HEK293 (cell line): Measurements from ENCODE around the gene AGAP1.

Experiments used
- CTCF ChIA-PET: fragments of 350-600 bp; formaldehyde crosslinking; extraction: SDS; loops from one replicate; lab custom pipeline; 2021; ENCODE audit warnings: antibody characterized with exemption; lab: Yijun Ruan, JAX
- POLR2A ChIA-PET: fragments of 300-600 bp; formaldehyde crosslinking; extraction: SDS; loops from one replicate; lab custom pipeline; 2020; ENCODE audit warnings: antibody characterized with exemption, inconsistent platforms; lab: Yijun Ruan, JAX
- H3K27ac ChIP-seq: fragments of 200-500 bp; sonication (Bioruptor generic); 2 replicates; pipeline ENCODE4 v1.5.1; 2014; ENCODE audit warnings: low read depth, low read length, control low read depth, inconsistent platforms; ENCODE audit errors: extremely low read depth
- H3K36me3 ChIP-seq, 2 experiments: fragments of 200-500 bp in 1 of 2; sonication (Bioruptor generic) in 1 of 2; 1 replicate in 1 of 2; 2 replicates in 1 of 2; pipeline ENCODE4 v1.5.1; 2014 to 2017; ENCODE audit warnings: inconsistent platforms in 2 of 2, low read length in 2 of 2; ENCODE audit not compliant: control insufficient read depth in 2 of 2, insufficient read depth in 1 of 2
- H3K4me1 ChIP-seq: fragments of 200-500 bp; sonication (Bioruptor generic); 2 replicates; pipeline ENCODE4 v1.5.1; 2014; ENCODE audit warnings: mild to moderate bottlenecking, low read length, inconsistent platforms; ENCODE audit not compliant: control insufficient read depth, insufficient read depth
- H3K4me3 ChIP-seq: 2 replicates; pipeline ENCODE4 v1.5.1; 2011; ENCODE audit warnings: low read depth, mild to moderate bottlenecking, control low read depth, low read length, moderate library complexity
- H3K9me3 ChIP-seq: fragments of 200-500 bp; sonication (Bioruptor generic); 2 replicates; pipeline ENCODE4 v1.5.1; 2014; ENCODE audit warnings: low read depth, low read length, inconsistent platforms; ENCODE audit not compliant: control insufficient read depth, insufficient read depth
- ZBTB21 ChIP-seq: fragments of 450-650 bp; formaldehyde crosslinking; IDR thresholded peaks from 2 replicates; pipeline ENCODE4 v1.5.1; 2017; ENCODE audit warnings: missing biosample characterization, missing genetic modification characterization
- ZBTB7A ChIP-seq: fragments of 450-650 bp; formaldehyde crosslinking; IDR thresholded peaks from 2 replicates; pipeline ENCODE4 v1.5.1; 2016; ENCODE audit warnings: low read depth, missing biosample characterization, missing genetic modification characterization
- ZFP37 ChIP-seq: fragments of 450-650 bp; formaldehyde crosslinking; IDR thresholded peaks from 2 replicates; pipeline ENCODE4 v1.5.1; 2016; ENCODE audit warnings: missing biosample characterization, missing genetic modification characterization
- ZNF132 ChIP-seq: fragments of 450-650 bp; formaldehyde crosslinking; IDR thresholded peaks from 2 replicates; pipeline ENCODE4 v1.5.1; 2017; ENCODE audit warnings: missing biosample characterization, missing genetic modification characterization, borderline replicate concordance
- ZNF223 ChIP-seq: fragments of 450-650 bp; formaldehyde crosslinking; IDR thresholded peaks from 2 replicates; pipeline ENCODE4 v1.5.1; 2016; ENCODE audit warnings: missing biosample characterization, missing genetic modification characterization
- ZNF266 ChIP-seq: fragments of 450-650 bp; formaldehyde crosslinking; IDR thresholded peaks from 2 replicates; pipeline ENCODE4 v1.5.1; 2016; ENCODE audit warnings: missing biosample characterization, missing genetic modification characterization, low read depth
- ZNF501 ChIP-seq: fragments of 450-650 bp; formaldehyde crosslinking; IDR thresholded peaks from 2 replicates; pipeline ENCODE4 v1.5.1; 2016; ENCODE audit warnings: missing biosample characterization, missing genetic modification characterization
- ZNF510 ChIP-seq: fragments of 450-650 bp; formaldehyde crosslinking; IDR thresholded peaks from 2 replicates; pipeline ENCODE4 v1.5.1; 2018; ENCODE audit warnings: mild to moderate bottlenecking, missing genetic modification characterization, missing biosample characterization; ENCODE audit not compliant: insufficient replicate concordance
- ZNF544 ChIP-seq: fragments of 450-650 bp; formaldehyde crosslinking; IDR thresholded peaks from 2 replicates; pipeline ENCODE4 v1.5.0; 2017; ENCODE audit warnings: missing biosample characterization, missing genetic modification characterization
- ZNF555 ChIP-seq: fragments of 450-650 bp; formaldehyde crosslinking; conservative IDR thresholded peaks from 2 replicates; pipeline ENCODE4 v1.5.1; 2017; ENCODE audit warnings: missing biosample characterization, mild to moderate bottlenecking, missing genetic modification characterization, inconsistent platforms
- ZNF660 ChIP-seq: fragments of 450-650 bp; IDR thresholded peaks from 2 replicates; pipeline ENCODE4 v1.5.1; 2018; ENCODE audit warnings: missing biosample characterization, mild to moderate bottlenecking, missing genetic modification characterization
- ZNF768 ChIP-seq: fragments of 450-650 bp; formaldehyde crosslinking; IDR thresholded peaks from 2 replicates; pipeline ENCODE4 v1.5.1; 2018; ENCODE audit warnings: missing biosample characterization, mild to moderate bottlenecking, missing genetic modification characterization
- ZNF785 ChIP-seq: fragments of 450-650 bp; formaldehyde crosslinking; IDR thresholded peaks from 2 replicates; pipeline ENCODE4 v1.5.1; 2016; ENCODE audit warnings: missing biosample characterization, missing genetic modification characterization
- ZNF792 ChIP-seq: fragments of 450-650 bp; formaldehyde crosslinking; IDR thresholded peaks from 2 replicates; pipeline ENCODE4 v1.5.1; 2016; ENCODE audit warnings: missing biosample characterization, missing genetic modification characterization
- ZSCAN16 ChIP-seq: fragments of 450-650 bp; formaldehyde crosslinking; IDR thresholded peaks from 2 replicates; pipeline ENCODE4 v1.5.1; 2016; ENCODE audit warnings: missing biosample characterization, missing genetic modification characterization
- TF ChIP-seq, protein P1 (sequence below): fragments of 450-650 bp; IDR thresholded peaks from 2 replicates; pipeline ENCODE4 v1.5.1; 2018; ENCODE audit warnings: missing biosample characterization, missing genetic modification characterization
- TF ChIP-seq, protein P2 (sequence below): fragments of 450-650 bp; formaldehyde crosslinking; IDR thresholded peaks from 2 replicates; pipeline ENCODE4 v1.5.1; 2016; ENCODE audit warnings: missing biosample characterization, missing genetic modification characterization
- TF ChIP-seq, protein P3 (sequence below): fragments of 450-650 bp; formaldehyde crosslinking; IDR thresholded peaks from 2 replicates; pipeline ENCODE4 v1.5.1; 2016; ENCODE audit warnings: missing biosample characterization, missing genetic modification characterization
- TF ChIP-seq, protein P4 (sequence below): fragments of 450-650 bp; formaldehyde crosslinking; IDR thresholded peaks from 2 replicates; pipeline ENCODE4 v1.5.1; 2016; ENCODE audit warnings: missing biosample characterization, missing genetic modification characterization
- TF ChIP-seq, protein P5 (sequence below): fragments of 450-650 bp; formaldehyde crosslinking; IDR thresholded peaks from 2 replicates; pipeline ENCODE4 v1.5.1; 2016; ENCODE audit warnings: missing biosample characterization, missing genetic modification characterization
- TF ChIP-seq, protein P6 (sequence below): fragments of 450-650 bp; formaldehyde crosslinking; IDR thresholded peaks from 2 replicates; pipeline ENCODE4 v1.5.1; 2016; ENCODE audit warnings: missing biosample characterization, missing genetic modification characterization
- TF ChIP-seq, protein P7 (sequence below): sonication (generic); formaldehyde crosslinking; IDR thresholded peaks from 2 replicates; pipeline ENCODE4 v1.8.1; 2022; ENCODE audit warnings: mild to moderate bottlenecking, moderate library complexity, missing genetic modification reagents

Gene AGAP1

DNA sequence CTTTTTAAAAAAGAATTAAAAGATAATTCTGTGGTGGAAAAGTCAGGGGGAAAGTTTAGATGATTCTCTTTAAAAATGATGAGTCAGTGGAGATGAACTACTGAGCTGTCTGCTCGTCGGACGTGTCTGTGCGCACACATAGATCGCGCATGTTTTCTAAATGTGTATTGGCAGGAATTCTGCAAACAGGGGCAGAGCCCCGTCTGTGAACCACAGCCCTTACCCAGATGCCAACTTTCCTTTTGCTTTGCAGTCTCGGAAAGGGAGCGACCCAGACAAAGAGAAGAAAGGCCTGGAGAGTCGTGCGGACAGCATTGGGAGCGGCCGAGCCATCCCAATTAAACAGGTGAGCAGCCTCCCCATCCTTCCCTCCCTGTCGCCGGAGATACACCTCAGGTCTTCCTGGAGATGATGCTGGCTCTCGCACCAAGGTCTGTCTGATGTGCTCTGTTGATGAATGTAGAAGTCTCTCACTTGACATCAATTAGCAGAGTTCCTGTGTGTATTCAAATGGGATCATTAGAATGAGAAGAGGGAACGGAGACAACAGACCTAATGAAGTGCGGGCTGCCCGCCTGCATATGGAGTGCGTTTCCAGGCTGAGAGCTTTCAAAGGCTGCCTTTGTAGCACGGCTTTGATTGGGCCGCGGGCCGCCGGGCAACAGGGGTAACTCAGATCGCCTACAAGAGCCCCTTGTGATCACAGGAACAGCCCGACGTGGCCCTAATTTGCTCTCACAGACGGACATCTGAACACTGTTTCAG is 313.3 kb downstream of the AGAP1 start:
- H3K4me1 ChIP-seq = no peaks in the 10 kb centered on the region
- CTCF ChIA-PET = interaction anchor here (0.7 kb wide), 1 partner anchor 28 kb away, joined by 3 read pairs; no protein-coding TSS in a partner anchor
- H3K27ac ChIP-seq = no peak overlapping the region
- H3K4me3 ChIP-seq = no peak overlapping the region
- peaks cover 0 to 56% of the 10 kb centered on the region in 2 experiments; a peak in 1 of 3 replicates for H3K36me3 ChIP-seq
- POLR2A ChIA-PET = no interaction called here
- no peaks in the 10 kb centered on the region for H3K9me3 ChIP-seq
- TF ChIP-seq ZNF510 (tag by site-specific recombination) = no peak
- TF ChIP-seq ZSCAN16 (tag by site-specific recombination) = no peak
- TF ChIP-seq ZNF223 (tag by site-specific recombination) = no peak
- no peak for TF ChIP-seq ZNF266 (tag by site-specific recombination)
- TF ChIP-seq, protein P1, sequence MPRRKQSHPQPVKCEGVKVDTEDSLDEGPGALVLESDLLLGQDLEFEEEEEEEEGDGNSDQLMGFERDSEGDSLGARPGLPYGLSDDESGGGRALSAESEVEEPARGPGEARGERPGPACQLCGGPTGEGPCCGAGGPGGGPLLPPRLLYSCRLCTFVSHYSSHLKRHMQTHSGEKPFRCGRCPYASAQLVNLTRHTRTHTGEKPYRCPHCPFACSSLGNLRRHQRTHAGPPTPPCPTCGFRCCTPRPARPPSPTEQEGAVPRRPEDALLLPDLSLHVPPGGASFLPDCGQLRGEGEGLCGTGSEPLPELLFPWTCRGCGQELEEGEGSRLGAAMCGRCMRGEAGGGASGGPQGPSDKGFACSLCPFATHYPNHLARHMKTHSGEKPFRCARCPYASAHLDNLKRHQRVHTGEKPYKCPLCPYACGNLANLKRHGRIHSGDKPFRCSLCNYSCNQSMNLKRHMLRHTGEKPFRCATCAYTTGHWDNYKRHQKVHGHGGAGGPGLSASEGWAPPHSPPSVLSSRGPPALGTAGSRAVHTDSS = no peak
- TF ChIP-seq, protein P2, sequence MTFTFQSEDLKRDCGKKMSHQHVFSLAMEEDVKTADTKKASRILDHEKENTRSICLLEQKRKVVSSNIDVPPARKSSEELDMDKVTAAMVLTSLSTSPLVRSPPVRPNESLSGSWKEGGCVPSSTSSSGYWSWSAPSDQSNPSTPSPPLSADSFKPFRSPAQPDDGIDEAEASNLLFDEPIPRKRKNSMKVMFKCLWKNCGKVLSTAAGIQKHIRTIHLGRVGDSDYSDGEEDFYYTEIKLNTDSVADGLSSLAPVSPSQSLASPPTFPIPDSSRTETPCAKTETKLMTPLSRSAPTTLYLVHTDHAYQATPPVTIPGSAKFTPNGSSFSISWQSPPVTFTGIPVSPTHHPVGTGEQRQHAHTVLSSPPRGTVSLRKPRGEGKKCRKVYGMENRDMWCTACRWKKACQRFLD = no peak
- no peak for TF ChIP-seq ZNF544 (tag by site-specific recombination)

DNA sequence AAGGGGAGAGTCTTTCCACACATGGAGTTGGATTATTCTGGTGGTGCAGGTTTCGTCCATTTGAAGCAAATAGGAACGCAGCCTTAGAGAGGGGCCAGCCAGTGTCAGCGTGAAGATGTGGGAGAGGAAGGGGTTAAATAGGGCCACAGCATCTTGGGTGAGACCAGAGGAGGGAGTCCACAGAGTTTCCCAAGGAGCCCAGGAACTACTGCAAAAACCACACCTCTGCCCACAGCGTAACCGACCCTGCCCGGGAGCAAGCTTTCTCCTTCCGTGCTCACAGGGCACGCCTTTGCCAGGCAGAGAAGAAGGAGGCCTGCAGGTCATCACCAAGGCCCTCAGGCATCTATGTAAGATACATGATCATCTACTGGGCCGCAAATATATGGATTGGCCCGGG is 314.5 kb downstream of the AGAP1 start:
- ChIA-PET POLR2A (no interaction called here), CTCF (no interaction called here)
- Histone ChIP-seq H3K36me3 (peaks cover 0 to 65% of the 10 kb centered on the region in 2 experiments; a peak in 1 of 3 replicates), H3K4me1 (no peaks in the 10 kb centered on the region), H3K9me3 (no peaks in the 10 kb centered on the region), H3K27ac (no peak overlapping the region), H3K4me3 (no peak overlapping the region)
- no peak for TF ChIP-seq ZNF555 (tag by site-specific recombination)
- TF ChIP-seq ZNF660 = no peak
- no peak for TF ChIP-seq ZNF792 (tag by site-specific recombination)
- TF ChIP-seq, protein P3, sequence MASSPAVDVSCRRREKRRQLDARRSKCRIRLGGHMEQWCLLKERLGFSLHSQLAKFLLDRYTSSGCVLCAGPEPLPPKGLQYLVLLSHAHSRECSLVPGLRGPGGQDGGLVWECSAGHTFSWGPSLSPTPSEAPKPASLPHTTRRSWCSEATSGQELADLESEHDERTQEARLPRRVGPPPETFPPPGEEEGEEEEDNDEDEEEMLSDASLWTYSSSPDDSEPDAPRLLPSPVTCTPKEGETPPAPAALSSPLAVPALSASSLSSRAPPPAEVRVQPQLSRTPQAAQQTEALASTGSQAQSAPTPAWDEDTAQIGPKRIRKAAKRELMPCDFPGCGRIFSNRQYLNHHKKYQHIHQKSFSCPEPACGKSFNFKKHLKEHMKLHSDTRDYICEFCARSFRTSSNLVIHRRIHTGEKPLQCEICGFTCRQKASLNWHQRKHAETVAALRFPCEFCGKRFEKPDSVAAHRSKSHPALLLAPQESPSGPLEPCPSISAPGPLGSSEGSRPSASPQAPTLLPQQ (tag by site-specific recombination) = no peak
- TF ChIP-seq ZBTB7A = no peak
- TF ChIP-seq ZNF785 (tag by site-specific recombination) = no peak
- TF ChIP-seq, protein P4, sequence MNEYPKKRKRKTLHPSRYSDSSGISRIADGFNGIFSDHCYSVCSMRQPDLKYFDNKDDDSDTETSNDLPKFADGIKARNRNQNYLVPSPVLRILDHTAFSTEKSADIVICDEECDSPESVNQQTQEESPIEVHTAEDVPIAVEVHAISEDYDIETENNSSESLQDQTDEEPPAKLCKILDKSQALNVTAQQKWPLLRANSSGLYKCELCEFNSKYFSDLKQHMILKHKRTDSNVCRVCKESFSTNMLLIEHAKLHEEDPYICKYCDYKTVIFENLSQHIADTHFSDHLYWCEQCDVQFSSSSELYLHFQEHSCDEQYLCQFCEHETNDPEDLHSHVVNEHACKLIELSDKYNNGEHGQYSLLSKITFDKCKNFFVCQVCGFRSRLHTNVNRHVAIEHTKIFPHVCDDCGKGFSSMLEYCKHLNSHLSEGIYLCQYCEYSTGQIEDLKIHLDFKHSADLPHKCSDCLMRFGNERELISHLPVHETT (tag by site-specific recombination) = no peak
- TF ChIP-seq ZNF768 (tag by site-specific recombination) = no peak
- TF ChIP-seq, protein P5, sequence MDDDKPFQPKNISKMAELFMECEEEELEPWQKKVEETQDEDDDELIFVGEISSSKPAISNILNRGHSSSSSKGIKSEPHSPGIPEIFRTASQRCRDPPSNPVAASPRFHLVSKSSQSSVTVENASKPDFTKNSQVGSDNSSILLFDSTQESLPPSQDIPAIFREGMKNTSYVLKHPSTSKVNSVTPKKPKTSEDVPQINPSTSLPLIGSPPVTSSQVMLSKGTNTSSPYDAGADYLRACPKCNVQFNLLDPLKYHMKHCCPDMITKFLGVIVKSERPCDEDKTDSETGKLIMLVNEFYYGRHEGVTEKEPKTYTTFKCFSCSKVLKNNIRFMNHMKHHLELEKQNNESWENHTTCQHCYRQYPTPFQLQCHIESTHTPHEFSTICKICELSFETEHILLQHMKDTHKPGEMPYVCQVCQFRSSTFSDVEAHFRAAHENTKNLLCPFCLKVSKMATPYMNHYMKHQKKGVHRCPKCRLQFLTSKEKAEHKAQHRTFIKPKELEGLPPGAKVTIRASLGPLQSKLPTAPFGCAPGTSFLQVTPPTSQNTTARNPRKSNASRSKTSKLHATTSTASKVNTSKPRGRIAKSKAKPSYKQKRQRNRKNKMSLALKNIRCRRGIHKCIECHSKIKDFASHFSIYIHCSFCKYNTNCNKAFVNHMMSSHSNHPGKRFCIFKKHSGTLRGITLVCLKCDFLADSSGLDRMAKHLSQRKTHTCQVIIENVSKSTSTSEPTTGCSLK (tag by site-specific recombination) = no peak
- no peak for TF ChIP-seq ZNF501 (tag by site-specific recombination)
- TF ChIP-seq, protein P6, sequence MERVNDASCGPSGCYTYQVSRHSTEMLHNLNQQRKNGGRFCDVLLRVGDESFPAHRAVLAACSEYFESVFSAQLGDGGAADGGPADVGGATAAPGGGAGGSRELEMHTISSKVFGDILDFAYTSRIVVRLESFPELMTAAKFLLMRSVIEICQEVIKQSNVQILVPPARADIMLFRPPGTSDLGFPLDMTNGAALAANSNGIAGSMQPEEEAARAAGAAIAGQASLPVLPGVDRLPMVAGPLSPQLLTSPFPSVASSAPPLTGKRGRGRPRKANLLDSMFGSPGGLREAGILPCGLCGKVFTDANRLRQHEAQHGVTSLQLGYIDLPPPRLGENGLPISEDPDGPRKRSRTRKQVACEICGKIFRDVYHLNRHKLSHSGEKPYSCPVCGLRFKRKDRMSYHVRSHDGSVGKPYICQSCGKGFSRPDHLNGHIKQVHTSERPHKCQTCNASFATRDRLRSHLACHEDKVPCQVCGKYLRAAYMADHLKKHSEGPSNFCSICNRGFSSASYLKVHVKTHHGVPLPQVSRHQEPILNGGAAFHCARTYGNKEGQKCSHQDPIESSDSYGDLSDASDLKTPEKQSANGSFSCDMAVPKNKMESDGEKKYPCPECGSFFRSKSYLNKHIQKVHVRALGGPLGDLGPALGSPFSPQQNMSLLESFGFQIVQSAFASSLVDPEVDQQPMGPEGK (tag by site-specific recombination) = no peak
- no peak for TF ChIP-seq ZFP37 (tag by site-specific recombination)
- TF ChIP-seq ZNF132 (tag by site-specific recombination) = no peak
- TF ChIP-seq, protein P7, sequence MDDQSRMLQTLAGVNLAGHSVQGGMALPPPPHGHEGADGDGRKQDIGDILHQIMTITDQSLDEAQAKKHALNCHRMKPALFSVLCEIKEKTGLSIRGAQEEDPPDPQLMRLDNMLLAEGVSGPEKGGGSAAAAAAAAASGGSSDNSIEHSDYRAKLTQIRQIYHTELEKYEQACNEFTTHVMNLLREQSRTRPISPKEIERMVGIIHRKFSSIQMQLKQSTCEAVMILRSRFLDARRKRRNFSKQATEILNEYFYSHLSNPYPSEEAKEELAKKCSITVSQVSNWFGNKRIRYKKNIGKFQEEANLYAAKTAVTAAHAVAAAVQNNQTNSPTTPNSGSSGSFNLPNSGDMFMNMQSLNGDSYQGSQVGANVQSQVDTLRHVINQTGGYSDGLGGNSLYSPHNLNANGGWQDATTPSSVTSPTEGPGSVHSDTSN (CRISPR knock-in tag) = no peak
- TF ChIP-seq ZBTB21 (tag by site-specific recombination) = no peak
